Endothelial cell of umbilical vein (primary cell): Measurements from ENCODE around the gene LRP5. TPM values are rescaled to one million over a fixed set of nuclear protein-coding genes. Genes with fewer than 3 reads are reported as not detected.

Experiments used
- BruUV-seq: library from RNA; stranded (reverse); fragments of 400-500 nt; replicated peaks from 2 replicates; lab custom pipeline; 2021; lab: Mats Ljungman, UMichigan
- CTCF ChIA-PET: fragments of 300-600, 350-600 bp; sonication (Branson Sonifier 250); formaldehyde crosslinking; loops from one replicate; lab custom pipeline; 2021; ENCODE audit warnings: antibody characterized with exemption, inconsistent platforms; lab: Charles Lee
- POLR2A ChIA-PET: fragments of 300-600, 350-600 bp; sonication (Branson Sonifier 250); formaldehyde crosslinking; loops from one replicate; lab custom pipeline; 2021; ENCODE audit warnings: antibody characterized with exemption, inconsistent platforms; lab: Charles Lee
- DNase-seq: peaks from one replicate; pipeline ENCODE4 v3.0.0-alpha.2; 2011; ENCODE audit warnings: low read depth, low spot score
- FAIRE-seq: peaks from 2 replicates; lab custom pipeline; 2011; peaks lifted over from hg19 to GRCh38; lab: Jason Lieb, UNC
- H2AFZ ChIP-seq: 2 replicates; pipeline ENCODE4 v1.6.0; 2012; ENCODE audit warnings: low read depth, low read length, control low read depth, inconsistent platforms
- H3K27ac ChIP-seq: 2 replicates; pipeline ENCODE4 v1.5.1; 2011; ENCODE audit warnings: low read depth, mild to moderate bottlenecking, control low read depth, low read length, moderate library complexity; ENCODE audit not compliant: insufficient read depth
- H3K27me3 ChIP-seq, 2 experiments: 2 replicates each; pipeline versions ENCODE4 v1.6.0 to v1.6.1; 2011; ENCODE audit warnings: low read length in 2 of 2, mixed read lengths in 1 of 2; ENCODE audit not compliant: control insufficient read depth in 2 of 2, insufficient read depth in 2 of 2
- H3K36me3 ChIP-seq, 2 experiments: 2 replicates in 1 of 2; 3 replicates in 1 of 2; pipeline ENCODE4 v1.5.1; 2011; ENCODE audit warnings: low read length in 2 of 2, mild to moderate bottlenecking in 1 of 2, moderate library complexity in 1 of 2; ENCODE audit not compliant: control insufficient read depth in 2 of 2, insufficient read depth in 2 of 2; ENCODE audit errors: extremely low read depth in 1 of 2
- H3K4me1 ChIP-seq: 3 replicates; pipeline ENCODE4 v1.5.1; 2011; ENCODE audit warnings: mild to moderate bottlenecking, low read length; ENCODE audit not compliant: control insufficient read depth, insufficient read depth; ENCODE audit errors: extremely low read depth
- H3K4me2 ChIP-seq: 2 replicates; pipeline ENCODE4 v1.6.1; 2011; ENCODE audit warnings: low read length, control low read depth, mixed read lengths; ENCODE audit not compliant: insufficient read depth
- H3K4me3 ChIP-seq, 3 experiments: fragments of 200-600 bp in 1 of 3; sonication (generic), shearing (Covaris generic) in 1 of 3; replicated peaks in 1 of 3; 2 replicates each; pipeline ENCODE4 v1.5.1; 2011 to 2016; ENCODE audit warnings: control low read depth in 3 of 3, low read length in 3 of 3, mild to moderate bottlenecking in 2 of 3, inconsistent platforms in 1 of 3, low read depth in 1 of 3, moderate library complexity in 1 of 3; ENCODE audit not compliant: insufficient read depth in 1 of 3
- H3K79me2 ChIP-seq: 2 replicates; pipeline ENCODE4 v1.6.0; 2012; ENCODE audit warnings: low read length, inconsistent platforms; ENCODE audit not compliant: control insufficient read depth, insufficient read depth
- H3K9ac ChIP-seq: replicated peaks from 2 replicates; pipeline ENCODE3; 2011; ENCODE audit warnings: low read length, control low read depth; ENCODE audit not compliant: insufficient read depth; ENCODE audit errors: extremely low read depth
- H3K9me1 ChIP-seq: replicated peaks from 3 replicates; pipeline ENCODE4 v1.6.0; 2011; ENCODE audit warnings: mild to moderate bottlenecking, low read length; ENCODE audit not compliant: control insufficient read depth, insufficient read depth; ENCODE audit errors: extremely low read depth
- H3K9me3 ChIP-seq: replicated peaks from 2 replicates; pipeline ENCODE4 v1.5.1; 2012; ENCODE audit warnings: low read length, inconsistent platforms; ENCODE audit not compliant: control insufficient read depth, insufficient read depth
- H4K20me1 ChIP-seq: replicated peaks from 2 replicates; pipeline ENCODE3; 2011; ENCODE audit warnings: mild to moderate bottlenecking, low read length; ENCODE audit not compliant: control insufficient read depth, insufficient read depth; ENCODE audit errors: extremely low read depth
- EZH2 ChIP-seq: IDR thresholded peaks from 2 replicates; pipeline ENCODE4 v1.6.1; 2012; ENCODE audit warnings: borderline replicate concordance, low read depth, mild to moderate bottlenecking, moderate library complexity, low read length, inconsistent platforms; ENCODE audit not compliant: severe bottlenecking
- FOS ChIP-seq: IDR thresholded peaks from 2 replicates; pipeline ENCODE4 v1.6.1; 2011; ENCODE audit warnings: mild to moderate bottlenecking, low read length, moderate library complexity, borderline replicate concordance; ENCODE audit not compliant: insufficient read depth
- GATA2 ChIP-seq: IDR thresholded peaks from 2 replicates; pipeline ENCODE4 v1.7.0; 2011; ENCODE audit warnings: low read depth, mild to moderate bottlenecking, moderate library complexity, mixed read lengths, low read length; ENCODE audit not compliant: insufficient read length, insufficient read depth
- JUN ChIP-seq: IDR thresholded peaks from 2 replicates; pipeline ENCODE4 v1.6.1; 2011; ENCODE audit warnings: borderline replicate concordance, low read depth; ENCODE audit not compliant: insufficient read length, insufficient read depth
- MAX ChIP-seq: IDR thresholded peaks from 2 replicates; pipeline ENCODE4 v1.6.1; 2011; ENCODE audit not compliant: insufficient read depth, insufficient read length
- MYC ChIP-seq: IDR thresholded peaks from one replicate; pipeline ENCODE4 v1.6.1; 2011; ENCODE audit warnings: mild to moderate bottlenecking, low read depth, low read length
- POLR2A ChIP-seq: IDR thresholded peaks from 2 replicates; pipeline ENCODE4 v1.6.1; 2012; ENCODE audit warnings: low read depth, mild to moderate bottlenecking, control low read depth, low read length
- POLR2AphosphoS5 ChIP-seq: IDR thresholded peaks from 2 replicates; pipeline ENCODE4 v1.6.1; 2012; ENCODE audit warnings: low read depth, mild to moderate bottlenecking, control low read depth, low read length, moderate library complexity; ENCODE audit not compliant: insufficient read depth
- dilution Hi-C: fragments of 300-500 bp; cut with MboI; formaldehyde crosslinking; loops from one replicate; pipeline ENCODE4 v1.15.0; 2019; ENCODE audit warnings: low sequenced_read_pairs; ENCODE audit not compliant: extremely low pct_ligation_motif_present
- intact Hi-C: fragments of 100-400 bp; cut with micrococcal nuclease; formaldehyde crosslinking; loops from one replicate; pipeline ENCODE4 v1.10.0; 2022
- polyA plus RNA-seq, 4 experiments: library from polyadenylated mRNA; depleted of rRNA in 3 of 4; stranded (reverse) in 3 of 4; unstranded in 1 of 4; fragments of >200 nt; gene quantifications; 2 replicates each; pipeline versions ENCODE4 v1.2.1 to v1.2.3, GENCODE V29; 2011 to 2012; ENCODE audit warnings: missing spikeins in 1 of 4
- total RNA-seq: library from RNA; stranded (reverse); gene quantifications from 2 replicates; pipeline ENCODE4 v1.2.3, GENCODE V29; 2021
- TF ChIP-seq, protein P1 (sequence below), 2 donors: IDR thresholded peaks; 1 replicate in 1 of 2; 2 replicates in 1 of 2; pipeline ENCODE4 v1.5.1; 2011; ENCODE audit warnings: low read length in 2 of 2, mild to moderate bottlenecking in 2 of 2, moderate library complexity in 2 of 2, control low read depth in 1 of 2, inconsistent platforms in 1 of 2, low read depth in 1 of 2; ENCODE audit not compliant: insufficient read depth in 1 of 2; ENCODE audit errors: extremely low read depth in 1 of 2

The LRP5 gene
- total and polyA plus RNA-seq, 2 donors (not counting 3 experiments of a cell fraction or from before 2014, with no cell fraction given): 35.1 to 51.8 TPM

GRCh38 chr11:68276861-68277260, 35.5 kb upstream of the LRP5 start:
- dilution Hi-C loops: no loop called here
- POLR2A ChIA-PET: no interaction called here

More at GRCh38 chr11:68276861-68277260, 35.5 kb upstream of the LRP5 start:
- no peaks in the 10 kb centered on the region for H4K20me1 ChIP-seq
- H3K27ac ChIP-seq: no peak overlapping the region
- FAIRE-seq (no peak), DNase-seq (no peak)
- H3K4me1 ChIP-seq: no peaks in the 10 kb centered on the region
- no peaks in the 10 kb centered on the region for H3K9me1 ChIP-seq
- no peak overlapping the region for H3K4me3 ChIP-seq
- TF ChIP-seq MAX (no peak), FOS (no peak), GATA2 (no peak), POLR2A (no peak), POLR2AphosphoS5 (no peak), JUN (no peak), EZH2 (no peak), MYC (no peak)
- TF ChIP-seq, protein P1, sequence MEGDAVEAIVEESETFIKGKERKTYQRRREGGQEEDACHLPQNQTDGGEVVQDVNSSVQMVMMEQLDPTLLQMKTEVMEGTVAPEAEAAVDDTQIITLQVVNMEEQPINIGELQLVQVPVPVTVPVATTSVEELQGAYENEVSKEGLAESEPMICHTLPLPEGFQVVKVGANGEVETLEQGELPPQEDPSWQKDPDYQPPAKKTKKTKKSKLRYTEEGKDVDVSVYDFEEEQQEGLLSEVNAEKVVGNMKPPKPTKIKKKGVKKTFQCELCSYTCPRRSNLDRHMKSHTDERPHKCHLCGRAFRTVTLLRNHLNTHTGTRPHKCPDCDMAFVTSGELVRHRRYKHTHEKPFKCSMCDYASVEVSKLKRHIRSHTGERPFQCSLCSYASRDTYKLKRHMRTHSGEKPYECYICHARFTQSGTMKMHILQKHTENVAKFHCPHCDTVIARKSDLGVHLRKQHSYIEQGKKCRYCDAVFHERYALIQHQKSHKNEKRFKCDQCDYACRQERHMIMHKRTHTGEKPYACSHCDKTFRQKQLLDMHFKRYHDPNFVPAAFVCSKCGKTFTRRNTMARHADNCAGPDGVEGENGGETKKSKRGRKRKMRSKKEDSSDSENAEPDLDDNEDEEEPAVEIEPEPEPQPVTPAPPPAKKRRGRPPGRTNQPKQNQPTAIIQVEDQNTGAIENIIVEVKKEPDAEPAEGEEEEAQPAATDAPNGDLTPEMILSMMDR (IDR thresholded peaks at IDR 0.05; ENCODE audit: extremely low read depth in 1 of 2, insufficient read depth in 1 of 2, low read depth in 1 of 2, low read length in 2 of 2): no peak
- H3K9me3 ChIP-seq: no peaks in the 10 kb centered on the region
- no peak overlapping the region for H3K4me2 ChIP-seq
- intact Hi-C loops: no loop called here
- H3K36me3 ChIP-seq: no peaks in the 10 kb centered on the region
- peaks cover 0 to 1% of the 10 kb centered on the region in 2 experiments for H3K27me3 ChIP-seq
- no peaks in the 10 kb centered on the region for H3K79me2 ChIP-seq
- H3K9ac ChIP-seq: no peak overlapping the region
- CTCF ChIA-PET: interaction anchor here (1.0 kb wide), 1 partner anchor 21 kb away, joined by 3 read pairs; no protein-coding TSS in a partner anchor
- no TSS peak for BruUV-seq
- no peak overlapping the region for H2AFZ ChIP-seq
